Activated CD8-positive, alpha-beta T cell treated with anti-CD3 and anti-CD28 coated beads, Interleukin-2, amount 10 ng/mL, durations not matched to agents 7 days and 5 days (primary cell): ENCODE measurements around the gene IGFBP2. TPM values are rescaled to one million over a fixed set of nuclear protein-coding genes. Genes with fewer than 3 reads are reported as not detected.
A peak's percentile ranks its signal among the peaks of the same experiment; 100 is the strongest.
"Not testable (repeated sequence)": the region's sequence is repeated elsewhere in the genome, so short reads cannot be mapped to it uniquely, and the experiment has no call there.

Experiments used
- ATAC-seq: fragments of 150-1000 bp; cut with Tn5 transposase; one replicate; pipeline ENCODE4 v1.10.0; 2021; ENCODE audit warnings: moderate library complexity
- CTCF ChIA-PET: fragments of 350-600 bp; sonication (Branson Sonifier 250); formaldehyde crosslinking; loops from one replicate; lab custom pipeline; 2021; ENCODE audit warnings: antibody characterized with exemption; lab: Charles Lee
- POLR2A ChIA-PET: fragments of 350-600 bp; sonication (Branson Sonifier 250); formaldehyde crosslinking; loops from one replicate; lab custom pipeline; 2021; ENCODE audit warnings: antibody characterized with exemption; lab: Charles Lee
- DNase-seq: peaks from one replicate; pipeline ENCODE4 v3.0.0-alpha.2; 2020
- H3K27ac Mint-ChIP-seq: one replicate; pipeline ENCODE4 v1.8.0; 2021; ENCODE audit warnings: mild to moderate bottlenecking, mixed read lengths
- H3K27me3 Mint-ChIP-seq: one replicate; pipeline ENCODE4 v1.8.0; 2021; ENCODE audit warnings: low read depth, mixed read lengths
- H3K36me3 Mint-ChIP-seq: one replicate; pipeline ENCODE4 v1.8.0; 2021; ENCODE audit warnings: low read depth, mixed read lengths
- H3K4me1 Mint-ChIP-seq: one replicate; pipeline ENCODE4 v1.8.0; 2021; ENCODE audit warnings: low read depth, mixed read lengths
- H3K4me3 Mint-ChIP-seq: one replicate; pipeline ENCODE4 v1.8.0; 2021; ENCODE audit warnings: mild to moderate bottlenecking, mixed read lengths
- H3K9me3 Mint-ChIP-seq: one replicate; pipeline ENCODE4 v1.8.0; 2022; ENCODE audit warnings: mixed read lengths; ENCODE audit not compliant: insufficient read depth
- total RNA-seq, 2 experiments: library from RNA; stranded (reverse); gene quantifications; one replicate each; pipeline ENCODE4 v1.2.3, GENCODE V29; 2021

IGFBP2 gene
- total RNA-seq, 2 experiments from 2014 or later: 74.7 to 75.5 TPM

GRCh38 chr2:216597825-216598224 lies 35.4 kb upstream of the IGFBP2 start:
- H3K9me3 Mint-ChIP-seq, H3K36me3 Mint-ChIP-seq, H3K27ac Mint-ChIP-seq, H3K4me1 Mint-ChIP-seq, DNase-seq, POLR2A ChIA-PET, H3K27me3 Mint-ChIP-seq, CTCF ChIA-PET, ATAC-seq, H3K4me3 Mint-ChIP-seq: not testable (repeated sequence)

GRCh38 chr2:216601632-216602409 lies 31.4 kb upstream of the IGFBP2 start:
- DNase-seq: no peak
- no peak overlapping the region for H3K4me3 Mint-ChIP-seq
- peaks cover 29% of the 10 kb centered on the region for H3K4me1 Mint-ChIP-seq
- peaks cover 8% of the 10 kb centered on the region for H3K36me3 Mint-ChIP-seq
- no peak for ATAC-seq
- peaks cover 2% of the 10 kb centered on the region for H3K27me3 Mint-ChIP-seq
- H3K9me3 Mint-ChIP-seq: no peaks in the 10 kb centered on the region
- no peak overlapping the region for H3K27ac Mint-ChIP-seq
- CTCF ChIA-PET: interaction anchor here (0.7 kb wide), 1 partner anchor 82 kb away, joined by 3 read pairs; no protein-coding TSS in a partner anchor
- POLR2A ChIA-PET: interaction anchor here (0.5 to 0.8 kb wide), 3 partner anchors 9 to 871 kb away, joined by 3 read pairs; no protein-coding TSS in a partner anchor

GRCh38 chr2:216603010-216603883 lies 30.0 kb upstream of the IGFBP2 start:
- DNase-seq (no peak), ATAC-seq (no peak)
- no peaks in the 10 kb centered on the region for H3K9me3 Mint-ChIP-seq
- ChIA-PET CTCF (no interaction called here), POLR2A (no interaction called here)
- H3K4me1 Mint-ChIP-seq: peaks cover 43% of the 10 kb centered on the region
- no peaks in the 10 kb centered on the region for H3K27me3 Mint-ChIP-seq
- peaks cover 17% of the 10 kb centered on the region for H3K36me3 Mint-ChIP-seq
- no peak overlapping the region for H3K4me3 Mint-ChIP-seq
- peak overlapping the region; percentile 47 for H3K27ac Mint-ChIP-seq

- H3K4me1 Mint-ChIP-seq: peaks cover 44% of the 10 kb centered on the region
- POLR2A ChIA-PET: no interaction called here
- DNase-seq (no peak), ATAC-seq (no peak)
- peak overlapping the region; percentile 57 for H3K27ac Mint-ChIP-seq
- CTCF ChIA-PET: no interaction called here
- H3K27me3 Mint-ChIP-seq: no peaks in the 10 kb centered on the region
- no peaks in the 10 kb centered on the region for H3K9me3 Mint-ChIP-seq
- peaks cover 17% of the 10 kb centered on the region for H3K36me3 Mint-ChIP-seq
- no peak overlapping the region for H3K4me3 Mint-ChIP-seq
Measured at GRCh38 chr2:216603884-216604245, 29.4 kb upstream of the IGFBP2 start.

GRCh38 chr2:216604458-216604857 lies 28.8 kb upstream of the IGFBP2 start:
- Mint-ChIP-seq H3K4me3 (no peak overlapping the region), H3K9me3 (no peaks in the 10 kb centered on the region), H3K27ac (peak overlapping the region; percentile 22), H3K4me1 (peaks cover 44% of the 10 kb centered on the region), H3K36me3 (peaks cover 17% of the 10 kb centered on the region), H3K27me3 (no peaks in the 10 kb centered on the region)
- ATAC-seq (no peak), DNase-seq (no peak)
- CTCF ChIA-PET: interaction anchor here (1.1 to 1.8 kb wide), 2 partner anchors 14 to 16 kb away, joined by 3 to 5 read pairs; no protein-coding TSS in a partner anchor
- POLR2A ChIA-PET: no interaction called here

- DNase-seq (peak; percentile 84), ATAC-seq (peak; percentile 95)
- peak overlapping the region; percentile 90 for H3K27ac Mint-ChIP-seq
- peaks cover 17% of the 10 kb centered on the region for H3K36me3 Mint-ChIP-seq
- no peaks in the 10 kb centered on the region for H3K9me3 Mint-ChIP-seq
- H3K4me1 Mint-ChIP-seq: peaks cover 44% of the 10 kb centered on the region
- CTCF ChIA-PET: interaction anchor here (0.9 to 1.1 kb wide), 2 partner anchors 13 to 86 kb away, joined by 3 read pairs; no protein-coding TSS in a partner anchor
- H3K27me3 Mint-ChIP-seq: no peaks in the 10 kb centered on the region
- H3K4me3 Mint-ChIP-seq: peak overlapping the region; percentile 70
- POLR2A ChIA-PET: interaction anchor here (0.5 to 0.8 kb wide), 3 partner anchors 28 to 978 kb away, joined by 3 to 4 read pairs (median 3); no protein-coding TSS in a partner anchor
Measured at GRCh38 chr2:216606551-216607276, 26.5 kb upstream of the IGFBP2 start.

- Mint-ChIP-seq H3K36me3 (peaks cover 17% of the 10 kb centered on the region), H3K27ac (peak overlapping the region; percentile 90), H3K4me3 (peak overlapping the region; percentile 70), H3K27me3 (no peaks in the 10 kb centered on the region), H3K9me3 (no peaks in the 10 kb centered on the region), H3K4me1 (peaks cover 44% of the 10 kb centered on the region)
- CTCF ChIA-PET: interaction anchor here (1.1 kb wide), 1 partner anchor 12 kb away, joined by 3 read pairs; no protein-coding TSS in a partner anchor
- DNase-seq (no peak), ATAC-seq (no peak)
- POLR2A ChIA-PET: interaction anchor here (0.5 kb wide), 1 partner anchor 977 kb away, joined by 3 read pairs; no protein-coding TSS in a partner anchor
Measured at GRCh38 chr2:216607277-216607560, 26.0 kb upstream of the IGFBP2 start.

GRCh38 chr2:216608525-216608924 lies 24.7 kb upstream of the IGFBP2 start:
- Mint-ChIP-seq H3K4me1 (peaks cover 37% of the 10 kb centered on the region), H3K27ac (no peak overlapping the region), H3K4me3 (no peak overlapping the region), H3K27me3 (no peaks in the 10 kb centered on the region), H3K9me3 (no peaks in the 10 kb centered on the region), H3K36me3 (peaks cover 17% of the 10 kb centered on the region)
- ATAC-seq (no peak), DNase-seq (no peak)
- ChIA-PET POLR2A (no interaction called here), CTCF (no interaction called here)

- no peak for DNase-seq
- CTCF ChIA-PET: no interaction called here
- Mint-ChIP-seq H3K27ac (no peak overlapping the region), H3K27me3 (no peaks in the 10 kb centered on the region), H3K4me3 (no peak overlapping the region), H3K4me1 (peaks cover 21% of the 10 kb centered on the region), H3K36me3 (no peaks in the 10 kb centered on the region), H3K9me3 (no peaks in the 10 kb centered on the region)
- ATAC-seq: no peak
- POLR2A ChIA-PET: no interaction called here
Measured at GRCh38 chr2:216615298-216616082, 17.7 kb upstream of the IGFBP2 start.

GRCh38 chr2:216616083-216616678 lies 17.0 kb upstream of the IGFBP2 start:
- ChIA-PET POLR2A (interaction anchor here (0.6 kb wide), 1 partner anchor 73 kb away, joined by 3 read pairs; no protein-coding TSS in a partner anchor), CTCF (no interaction called here)
- no peak for ATAC-seq
- peaks cover 21% of the 10 kb centered on the region for H3K4me1 Mint-ChIP-seq
- no peaks in the 10 kb centered on the region for H3K9me3 Mint-ChIP-seq
- H3K36me3 Mint-ChIP-seq: no peaks in the 10 kb centered on the region
- H3K4me3 Mint-ChIP-seq: no peak overlapping the region
- DNase-seq: no peak
- no peaks in the 10 kb centered on the region for H3K27me3 Mint-ChIP-seq
- no peak overlapping the region for H3K27ac Mint-ChIP-seq
